Bronchus fibroblast of lung (primary cell): Measurements from ENCODE around the gene RCC2. TPM values are rescaled to one million over a fixed set of nuclear protein-coding genes. Genes with fewer than 3 reads are reported as not detected.

ENCODE experiments used
- total RNA-seq: library from RNA; depleted of rRNA; stranded (reverse); fragments of >200 nt; gene quantifications from 2 replicates; pipeline ENCODE4 v1.2.3, GENCODE V29; 2015

RCC2 gene
- total RNA-seq, result 40.6 and 45.7 TPM in 2 replicates

GRCh38 chr1:17439250-17440073, at the start of gene RCC2:
TSS of gene RCC2 (minus strand) at chr1:17439677. CDS start at chr1:17438514, 1,163 bp downstream.

GRCh38 chr1:17371896-17372295, 67.6 kb downstream of the RCC2 start, which contains the start of gene PADI6:
TSS of gene PADI6 (plus strand) at chr1:17372196. CDS start at chr1:17372246, 50 bp downstream.

Other genes starting within 250 kb of the RCC2 start
- not detected in 2 replicates for gene PADI1, start 234.5 kb downstream of the RCC2 start, total RNA-seq
- not detected in 2 replicates for gene PADI3, start 190.6 kb downstream of the RCC2 start, total RNA-seq
- gene PADI4, start 131.5 kb downstream of the RCC2 start, total RNA-seq, result not detected in 2 replicates
- not detected in 2 replicates for gene PADI6, start 67.5 kb downstream of the RCC2 start, total RNA-seq
- 9.1 and 10.7 TPM in 2 replicates for gene ARHGEF10L, start 100.0 kb upstream of the RCC2 start, total RNA-seq